A673 (cell line): ENCODE measurements around the gene OR4C16. TPM values are rescaled to one million over a fixed set of nuclear protein-coding genes. Genes with fewer than 3 reads are reported as not detected.

Source experiments
- BruUV-seq: library from RNA; stranded (reverse); fragments of 400-500 nt; replicated peaks from 2 replicates; lab custom pipeline; 2021; lab: Mats Ljungman, UMichigan
- CTCF ChIA-PET: fragments of 300-600 bp; sonication (Branson Sonifier 250); formaldehyde crosslinking; loops from one replicate; lab custom pipeline; 2022; ENCODE audit warnings: antibody characterized with exemption; lab: Charles Lee
- POLR2A ChIA-PET: fragments of 300-600 bp; sonication (Branson Sonifier 250); formaldehyde crosslinking; loops from one replicate; lab custom pipeline; 2022; ENCODE audit warnings: antibody characterized with exemption; ENCODE audit not compliant: low non-redundant PET; lab: Charles Lee
- DNase-seq: peaks from one replicate; pipeline ENCODE4 v3.0.0-alpha.2; 2015; ENCODE audit warnings: low spot score
- H3K27ac ChIP-seq: fragments of 200-600 bp; sonication (generic); 2 replicates; pipeline ENCODE4 v1.5.1; 2016; ENCODE audit warnings: mixed run types, low read depth, mild to moderate bottlenecking, mixed read lengths, antibody characterized with exemption, low read length; ENCODE audit not compliant: poor library complexity, severe bottlenecking
- H3K27me3 ChIP-seq: fragments of 200-600 bp; sonication (generic); replicated peaks from 2 replicates; pipeline ENCODE4 v1.6.1; 2017; ENCODE audit warnings: mixed run types, low read depth, mild to moderate bottlenecking, mixed read lengths, antibody characterized with exemption, low read length; ENCODE audit not compliant: insufficient read depth, poor library complexity
- H3K36me3 ChIP-seq: fragments of 200-600 bp; sonication (generic); 2 replicates; pipeline ENCODE4 v1.6.1; 2016; ENCODE audit warnings: mixed run types, mild to moderate bottlenecking, mixed read lengths, antibody characterized with exemption, low read length; ENCODE audit not compliant: insufficient read depth, poor library complexity, severe bottlenecking
- H3K4me1 ChIP-seq: fragments of 200-600 bp; sonication (generic); 2 replicates; pipeline ENCODE4 v1.6.1; 2017; ENCODE audit warnings: mixed run types, mild to moderate bottlenecking, mixed read lengths, antibody characterized with exemption, low read length; ENCODE audit not compliant: insufficient read depth, poor library complexity, severe bottlenecking
- H3K4me3 ChIP-seq: fragments of 200-600 bp; sonication (generic); 2 replicates; pipeline ENCODE4 v1.5.1; 2016; ENCODE audit warnings: low read depth, mixed run types, mild to moderate bottlenecking, mixed read lengths, low read length; ENCODE audit not compliant: poor library complexity, severe bottlenecking
- H3K9me3 ChIP-seq: fragments of 200-600 bp; sonication (generic); 2 replicates; pipeline ENCODE4 v1.6.1; 2016; ENCODE audit warnings: mixed run types, low read depth, mild to moderate bottlenecking, mixed read lengths, antibody characterized with exemption, low read length; ENCODE audit not compliant: poor library complexity, severe bottlenecking
- EZH2 ChIP-seq: fragments of 200-600 bp; sonication (generic); IDR thresholded peaks from 2 replicates; pipeline ENCODE4 v1.6.1; 2017; ENCODE audit warnings: borderline replicate concordance, low read depth, mild to moderate bottlenecking, mixed read lengths, antibody characterized with exemption, low read length; ENCODE audit not compliant: poor library complexity, severe bottlenecking
- intact Hi-C: fragments of 100-400 bp; cut with micrococcal nuclease; formaldehyde crosslinking; loops from one replicate; pipeline ENCODE4 v1.10.0; 2022; ENCODE audit not compliant: unreplicated experiment
- total RNA-seq: library from RNA; stranded (reverse); gene quantifications from 2 replicates; pipeline ENCODE4 v1.2.3, GENCODE V29; 2021
- TF ChIP-seq, protein P1 (sequence below): fragments of 300-800, 200-600 bp; sonication (generic); conservative IDR thresholded peaks from 2 replicates; pipeline ENCODE4 v1.5.1; 2017; ENCODE audit warnings: low read depth, mild to moderate bottlenecking, antibody characterized with exemption, low read length, moderate library complexity, mixed read lengths

OR4C16 gene
- total RNA-seq, 1 experiment from 2014 or later = not detected

GRCh38 chr11:55607545-55607944, 35.6 kb downstream of the OR4C16 start, which contains the start of gene OR4C11:
TSS of gene OR4C11 (minus strand) at chr11:55607645. CDS start at chr11:55604373, 3,272 bp downstream.
- TF ChIP-seq EZH2 = no peak
- TF ChIP-seq, protein P1, sequence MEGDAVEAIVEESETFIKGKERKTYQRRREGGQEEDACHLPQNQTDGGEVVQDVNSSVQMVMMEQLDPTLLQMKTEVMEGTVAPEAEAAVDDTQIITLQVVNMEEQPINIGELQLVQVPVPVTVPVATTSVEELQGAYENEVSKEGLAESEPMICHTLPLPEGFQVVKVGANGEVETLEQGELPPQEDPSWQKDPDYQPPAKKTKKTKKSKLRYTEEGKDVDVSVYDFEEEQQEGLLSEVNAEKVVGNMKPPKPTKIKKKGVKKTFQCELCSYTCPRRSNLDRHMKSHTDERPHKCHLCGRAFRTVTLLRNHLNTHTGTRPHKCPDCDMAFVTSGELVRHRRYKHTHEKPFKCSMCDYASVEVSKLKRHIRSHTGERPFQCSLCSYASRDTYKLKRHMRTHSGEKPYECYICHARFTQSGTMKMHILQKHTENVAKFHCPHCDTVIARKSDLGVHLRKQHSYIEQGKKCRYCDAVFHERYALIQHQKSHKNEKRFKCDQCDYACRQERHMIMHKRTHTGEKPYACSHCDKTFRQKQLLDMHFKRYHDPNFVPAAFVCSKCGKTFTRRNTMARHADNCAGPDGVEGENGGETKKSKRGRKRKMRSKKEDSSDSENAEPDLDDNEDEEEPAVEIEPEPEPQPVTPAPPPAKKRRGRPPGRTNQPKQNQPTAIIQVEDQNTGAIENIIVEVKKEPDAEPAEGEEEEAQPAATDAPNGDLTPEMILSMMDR = no peak
- BruUV-seq = no TSS peak
- H3K9me3 ChIP-seq = peaks cover 5% of the 10 kb centered on the region
- ChIA-PET CTCF (no interaction called here), POLR2A (no interaction called here)
- H3K4me1 ChIP-seq = no peaks in the 10 kb centered on the region
- no peak within 1 kb of the TSS for H3K27ac ChIP-seq
- H3K27me3 ChIP-seq = no peaks in the 10 kb centered on the region
- intact Hi-C loops = no loop called here
- no peak within 1 kb of the TSS for H3K4me3 ChIP-seq
- no peaks in the 10 kb centered on the region for H3K36me3 ChIP-seq
- no peak for DNase-seq

Other genes starting within 250 kb of the OR4C16 start
- gene OR4A16, start 228.9 kb upstream of the OR4C16 start, total RNA-seq = 1.7 and 3.0 TPM in 2 replicates
- not detected in 2 replicates for gene OR4A15, start 204.2 kb upstream of the OR4C16 start, total RNA-seq
- not detected in 2 replicates for gene OR4C15, start 17.7 kb upstream of the OR4C16 start, total RNA-seq
- gene OR4C11, start 35.5 kb downstream of the OR4C16 start, total RNA-seq = not detected in 2 replicates
- not detected in 2 replicates for gene OR4P4, start 63.0 kb downstream of the OR4C16 start, total RNA-seq
- gene OR4S2, start 76.2 kb downstream of the OR4C16 start, total RNA-seq = not detected in 2 replicates
- not detected in 2 replicates for gene OR4C6, start 90.1 kb downstream of the OR4C16 start, total RNA-seq
- not detected in 2 replicates for gene OR5D13, start 201.3 kb downstream of the OR4C16 start, total RNA-seq
- not detected in 2 replicates for gene OR5D14, start 223.4 kb downstream of the OR4C16 start, total RNA-seq
- gene OR5L1, start 239.2 kb downstream of the OR4C16 start, total RNA-seq = not detected in 2 replicates
- not detected in 2 replicates for gene OR5D18, start 247.5 kb downstream of the OR4C16 start, total RNA-seq